ENCODE results near the gene KCNK3.

DNA sequence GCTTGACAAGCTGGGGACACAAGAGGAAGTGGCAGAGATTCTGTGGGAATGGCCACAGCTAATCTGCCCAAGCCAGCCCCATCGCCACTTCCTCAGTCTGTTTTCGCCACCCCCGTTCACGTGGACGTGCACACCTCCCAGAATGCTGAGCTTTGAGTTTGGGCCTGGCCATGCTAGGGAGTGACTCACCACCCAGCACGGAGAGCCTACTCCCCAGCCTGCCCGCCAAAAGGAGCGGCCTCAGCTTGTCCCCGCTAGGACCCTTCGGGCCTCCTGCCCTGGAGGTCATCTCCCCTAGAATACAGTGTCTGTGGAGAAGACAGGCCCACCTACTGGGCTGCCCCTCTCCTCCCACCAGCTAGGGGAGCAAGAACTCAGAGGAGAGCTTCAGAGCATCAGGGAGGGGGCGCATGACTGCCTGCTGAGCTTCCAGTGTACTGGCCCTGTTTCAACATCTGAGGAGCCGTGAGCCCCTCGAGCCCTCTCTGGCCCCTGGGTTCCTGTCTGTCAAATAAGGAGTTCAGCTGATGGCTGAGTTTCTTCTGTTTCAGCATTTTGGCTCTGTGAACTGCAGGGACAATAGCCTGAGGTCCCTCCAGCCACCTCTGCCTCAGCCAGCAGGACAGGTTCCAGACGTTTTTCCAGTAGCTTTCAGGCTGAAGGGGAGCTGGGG is 76.7 kb downstream of the KCNK3 start:
- TF ChIP-seq, protein P1, sequence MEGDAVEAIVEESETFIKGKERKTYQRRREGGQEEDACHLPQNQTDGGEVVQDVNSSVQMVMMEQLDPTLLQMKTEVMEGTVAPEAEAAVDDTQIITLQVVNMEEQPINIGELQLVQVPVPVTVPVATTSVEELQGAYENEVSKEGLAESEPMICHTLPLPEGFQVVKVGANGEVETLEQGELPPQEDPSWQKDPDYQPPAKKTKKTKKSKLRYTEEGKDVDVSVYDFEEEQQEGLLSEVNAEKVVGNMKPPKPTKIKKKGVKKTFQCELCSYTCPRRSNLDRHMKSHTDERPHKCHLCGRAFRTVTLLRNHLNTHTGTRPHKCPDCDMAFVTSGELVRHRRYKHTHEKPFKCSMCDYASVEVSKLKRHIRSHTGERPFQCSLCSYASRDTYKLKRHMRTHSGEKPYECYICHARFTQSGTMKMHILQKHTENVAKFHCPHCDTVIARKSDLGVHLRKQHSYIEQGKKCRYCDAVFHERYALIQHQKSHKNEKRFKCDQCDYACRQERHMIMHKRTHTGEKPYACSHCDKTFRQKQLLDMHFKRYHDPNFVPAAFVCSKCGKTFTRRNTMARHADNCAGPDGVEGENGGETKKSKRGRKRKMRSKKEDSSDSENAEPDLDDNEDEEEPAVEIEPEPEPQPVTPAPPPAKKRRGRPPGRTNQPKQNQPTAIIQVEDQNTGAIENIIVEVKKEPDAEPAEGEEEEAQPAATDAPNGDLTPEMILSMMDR (IDR thresholded peaks at IDR 0.05), result no peak
- TF ChIP-seq POLR2AphosphoS5 (IDR thresholded peaks at IDR 0.05; ENCODE audit: low read depth, low read length), result no peak
- TF ChIP-seq MEF2A (IDR thresholded peaks at IDR 0.05; ENCODE audit: borderline replicate concordance, low read depth), result no peak
- no peak for TF ChIP-seq GABPA (IDR thresholded peaks at IDR 0.05; ENCODE audit: low read depth)
- no peak for TF ChIP-seq SMC3 (IDR thresholded peaks at IDR 0.05; ENCODE audit: low read depth, low read length)
- TF ChIP-seq TEAD4 (IDR thresholded peaks at IDR 0.05; ENCODE audit: borderline replicate concordance, insufficient read depth), result no peak
- TF ChIP-seq RXRA (IDR thresholded peaks at IDR 0.05; ENCODE audit: borderline replicate concordance, low read depth), result no peak
- TF ChIP-seq RAD21 (IDR thresholded peaks at IDR 0.05; ENCODE audit: low read length), result no peak
- no peak for TF ChIP-seq MXI1 (IDR thresholded peaks at IDR 0.05; ENCODE audit: low read depth, low read length)

All from SK-N-SH (cell line).